GM23338 (cell line): Measurements from ENCODE around the gene UBFD1. TPM values are rescaled to one million over a fixed set of nuclear protein-coding genes. Genes with fewer than 3 reads are reported as not detected.

Experiments
- ATAC-seq: fragments of 200-7000 bp; cut with Tn5 transposase; 3 replicates; pipeline ENCODE4 v1.9.1; 2020
- DNase-seq: peaks from one replicate; pipeline ENCODE4 v3.0.0-alpha.2; 2015; ENCODE audit warnings: low spot score
- H2AFZ ChIP-seq: fragments of 200-600 bp; sonication (generic); 2 replicates; pipeline ENCODE4 v1.8.0; 2016; ENCODE audit warnings: antibody characterized with exemption, mild to moderate bottlenecking, moderate library complexity
- H3F3A ChIP-seq: fragments of 200-600 bp; sonication (generic); replicated peaks from 2 replicates; pipeline ENCODE4 v1.8.0; 2017; ENCODE audit warnings: antibody characterized with exemption, mixed run types, low read depth
- H3K27ac ChIP-seq: fragments of 200-600 bp; sonication (generic); 2 replicates; pipeline ENCODE4 v1.6.1; 2016; ENCODE audit warnings: low read depth
- H3K27me3 ChIP-seq: fragments of 200-600 bp; sonication (generic); 2 replicates; pipeline ENCODE4 v1.8.0; 2016; ENCODE audit warnings: mild to moderate bottlenecking, mixed run types, moderate library complexity; ENCODE audit not compliant: insufficient read depth
- H3K36me3 ChIP-seq: fragments of 200-600 bp; sonication (generic); 2 replicates; pipeline ENCODE4 v1.8.0; 2016; ENCODE audit warnings: mild to moderate bottlenecking; ENCODE audit not compliant: insufficient read depth
- H3K4me1 ChIP-seq: fragments of 200-600 bp; sonication (generic); 2 replicates; pipeline ENCODE4 v1.8.0; 2016; ENCODE audit warnings: mild to moderate bottlenecking, moderate library complexity; ENCODE audit not compliant: insufficient read depth
- H3K4me2 ChIP-seq: fragments of 200-600 bp; sonication (generic); 2 replicates; pipeline ENCODE4 v1.7.1; 2017; ENCODE audit warnings: mixed run types
- H3K4me3 ChIP-seq: fragments of 200-600 bp; sonication (generic); 2 replicates; pipeline ENCODE4 v1.6.1; 2016; ENCODE audit warnings: mixed run types
- H3K79me2 ChIP-seq: fragments of 200-600 bp; sonication (generic); replicated peaks from 2 replicates; pipeline ENCODE4 v1.8.0; 2017; ENCODE audit warnings: mild to moderate bottlenecking; ENCODE audit not compliant: insufficient read depth
- H3K9me2 ChIP-seq: fragments of 200-600 bp; sonication (generic); 2 replicates; pipeline ENCODE4 v1.8.0; 2017; ENCODE audit not compliant: insufficient read depth
- H4K20me1 ChIP-seq: fragments of 200-600 bp; sonication (generic); replicated peaks from 2 replicates; pipeline ENCODE4 v1.8.0; 2017; ENCODE audit warnings: mild to moderate bottlenecking; ENCODE audit not compliant: insufficient read depth
- H3K27ac Mint-ChIP-seq: 2 replicates; pipeline ENCODE4 v1.8.0; 2020; ENCODE audit warnings: inconsistent platforms, mild to moderate bottlenecking, moderate library complexity, mixed read lengths
- H3K27me3 Mint-ChIP-seq: 3 replicates; pipeline ENCODE4 v1.8.0; 2022; ENCODE audit warnings: low read depth, mild to moderate bottlenecking, moderate library complexity, mixed read lengths, inconsistent platforms; ENCODE audit not compliant: insufficient read depth, poor library complexity
- H3K36me3 Mint-ChIP-seq: 3 replicates; pipeline ENCODE4 v1.8.0; 2021; ENCODE audit warnings: low read depth, mild to moderate bottlenecking, inconsistent platforms, moderate library complexity, mixed read lengths
- H3K4me1 Mint-ChIP-seq: 3 replicates; pipeline ENCODE4 v1.8.0; 2020; ENCODE audit warnings: mild to moderate bottlenecking, inconsistent platforms, mixed read lengths
- H3K4me3 Mint-ChIP-seq: 3 replicates; pipeline ENCODE4 v1.8.0; 2021; ENCODE audit warnings: moderate library complexity, mild to moderate bottlenecking, inconsistent platforms, mixed read lengths
- H3K9me3 Mint-ChIP-seq: 3 replicates; pipeline ENCODE4 v1.8.0; 2020; ENCODE audit warnings: moderate library complexity, mild to moderate bottlenecking, inconsistent platforms, mixed read lengths
- CREB1 ChIP-seq: fragments of 250-450 bp; sonication (Bioruptor Pico); IDR thresholded peaks from 2 replicates; pipeline ENCODE4 v1.5.0; 2020; ENCODE audit warnings: low read depth, mild to moderate bottlenecking, moderate library complexity
- CTCF ChIP-seq, 2 experiments: fragments of 200-600 bp in 1 of 2; sonication (generic) in 1 of 2; conservative IDR thresholded peaks; 2 replicates each; pipeline versions ENCODE4 v1.5.1 to v1.6.1; 2016 to 2017; ENCODE audit warnings: antibody characterized with exemption in 2 of 2, low read depth in 2 of 2, mild to moderate bottlenecking in 2 of 2, moderate library complexity in 1 of 2
- EZH2 ChIP-seq: fragments of 200-600 bp; sonication (generic); IDR thresholded peaks from one replicate; pipeline ENCODE4 v1.8.0; 2017; ENCODE audit warnings: antibody characterized with exemption, mild to moderate bottlenecking, low read depth; ENCODE audit not compliant: unreplicated experiment
- JUNB ChIP-seq: IDR thresholded peaks from one replicate; pipeline ENCODE4 v1.6.1; 2016; ENCODE audit warnings: antibody characterized with exemption; ENCODE audit not compliant: unreplicated experiment
- NANOG ChIP-seq: IDR thresholded peaks from 2 replicates; pipeline ENCODE4 v1.6.1; 2016; ENCODE audit warnings: antibody characterized with exemption, borderline replicate concordance
- STAT1 ChIP-seq: IDR thresholded peaks from one replicate; pipeline ENCODE4 v1.6.1; 2016; ENCODE audit warnings: antibody characterized with exemption; ENCODE audit not compliant: unreplicated experiment
- ZNF114 ChIP-seq: fragments of 250-450 bp; sonication (Bioruptor Pico); IDR thresholded peaks from 2 replicates; pipeline ENCODE4 v1.5.0; 2020; ENCODE audit warnings: mild to moderate bottlenecking, moderate library complexity
- ZNF331 ChIP-seq: fragments of 250-450 bp; sonication (Bioruptor Pico); IDR thresholded peaks from 2 replicates; pipeline ENCODE4 v1.5.0; 2020; ENCODE audit warnings: low read depth, mild to moderate bottlenecking, moderate library complexity
- polyA plus RNA-seq: library from polyadenylated mRNA; unstranded; fragments of >200 nt; fragmentation: Nextera tagmentation; extraction: Ambion mirVana; gene quantifications from 2 replicates; pipeline ENCODE4 v1.2.1, GENCODE V29; 2016
- total RNA-seq: library from RNA; depleted of rRNA; stranded (reverse); fragments of >200 nt; shearing (Covaris generic); gene quantifications from 2 replicates; pipeline ENCODE4 v1.2.3, GENCODE V29; 2014
- TF ChIP-seq, protein P1 (sequence below): IDR thresholded peaks from 2 replicates; pipeline ENCODE4 v1.6.1; 2016; ENCODE audit warnings: antibody characterized with exemption
- TF ChIP-seq, protein P2 (sequence below): fragments of 250-450 bp; sonication (Bioruptor Pico); IDR thresholded peaks from 2 replicates; pipeline ENCODE4 v1.5.0; 2020; ENCODE audit warnings: mild to moderate bottlenecking, moderate library complexity

Gene UBFD1
- total and polyA plus RNA-seq, 2 experiments from 2014 or later = 28.5 to 249 TPM

DNA sequence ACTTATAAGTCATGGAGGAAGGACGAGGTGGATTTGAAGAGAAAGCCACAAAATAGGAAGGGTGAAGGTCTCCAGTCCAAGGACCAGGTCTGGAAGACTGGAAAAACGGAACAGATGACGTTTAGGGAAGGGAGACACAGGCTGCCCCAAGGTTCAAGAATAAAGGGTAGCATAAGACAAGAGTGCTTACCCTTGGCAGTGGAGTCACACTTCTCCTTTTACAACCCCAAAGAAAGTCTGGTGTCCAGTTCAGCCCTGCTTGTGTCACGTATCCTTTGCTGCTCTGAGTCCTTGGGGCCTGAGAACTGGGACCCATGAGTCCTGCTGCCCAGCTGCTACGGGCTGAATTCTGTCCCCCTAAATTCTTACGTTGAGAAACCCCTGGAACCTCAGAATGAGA lies 34.2 kb upstream of the UBFD1 start:
- H3K36me3 ChIP-seq = peaks cover 31% of the 10 kb centered on the region
- H3K36me3 Mint-ChIP-seq = peaks cover 72% of the 10 kb centered on the region
- H3K4me3 ChIP-seq = no peak overlapping the region
- TF ChIP-seq, protein P1, sequence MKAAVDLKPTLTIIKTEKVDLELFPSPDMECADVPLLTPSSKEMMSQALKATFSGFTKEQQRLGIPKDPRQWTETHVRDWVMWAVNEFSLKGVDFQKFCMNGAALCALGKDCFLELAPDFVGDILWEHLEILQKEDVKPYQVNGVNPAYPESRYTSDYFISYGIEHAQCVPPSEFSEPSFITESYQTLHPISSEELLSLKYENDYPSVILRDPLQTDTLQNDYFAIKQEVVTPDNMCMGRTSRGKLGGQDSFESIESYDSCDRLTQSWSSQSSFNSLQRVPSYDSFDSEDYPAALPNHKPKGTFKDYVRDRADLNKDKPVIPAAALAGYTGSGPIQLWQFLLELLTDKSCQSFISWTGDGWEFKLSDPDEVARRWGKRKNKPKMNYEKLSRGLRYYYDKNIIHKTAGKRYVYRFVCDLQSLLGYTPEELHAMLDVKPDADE = no peak
- no peak for TF ChIP-seq NANOG
- no peak for TF ChIP-seq CREB1
- no peak for TF ChIP-seq JUNB
- no peak for TF ChIP-seq ZNF331 (CRISPR knock-in tag)
- no peak for TF ChIP-seq ZNF114 (CRISPR knock-in tag)
- no peak for TF ChIP-seq EZH2
- TF ChIP-seq, protein P2, sequence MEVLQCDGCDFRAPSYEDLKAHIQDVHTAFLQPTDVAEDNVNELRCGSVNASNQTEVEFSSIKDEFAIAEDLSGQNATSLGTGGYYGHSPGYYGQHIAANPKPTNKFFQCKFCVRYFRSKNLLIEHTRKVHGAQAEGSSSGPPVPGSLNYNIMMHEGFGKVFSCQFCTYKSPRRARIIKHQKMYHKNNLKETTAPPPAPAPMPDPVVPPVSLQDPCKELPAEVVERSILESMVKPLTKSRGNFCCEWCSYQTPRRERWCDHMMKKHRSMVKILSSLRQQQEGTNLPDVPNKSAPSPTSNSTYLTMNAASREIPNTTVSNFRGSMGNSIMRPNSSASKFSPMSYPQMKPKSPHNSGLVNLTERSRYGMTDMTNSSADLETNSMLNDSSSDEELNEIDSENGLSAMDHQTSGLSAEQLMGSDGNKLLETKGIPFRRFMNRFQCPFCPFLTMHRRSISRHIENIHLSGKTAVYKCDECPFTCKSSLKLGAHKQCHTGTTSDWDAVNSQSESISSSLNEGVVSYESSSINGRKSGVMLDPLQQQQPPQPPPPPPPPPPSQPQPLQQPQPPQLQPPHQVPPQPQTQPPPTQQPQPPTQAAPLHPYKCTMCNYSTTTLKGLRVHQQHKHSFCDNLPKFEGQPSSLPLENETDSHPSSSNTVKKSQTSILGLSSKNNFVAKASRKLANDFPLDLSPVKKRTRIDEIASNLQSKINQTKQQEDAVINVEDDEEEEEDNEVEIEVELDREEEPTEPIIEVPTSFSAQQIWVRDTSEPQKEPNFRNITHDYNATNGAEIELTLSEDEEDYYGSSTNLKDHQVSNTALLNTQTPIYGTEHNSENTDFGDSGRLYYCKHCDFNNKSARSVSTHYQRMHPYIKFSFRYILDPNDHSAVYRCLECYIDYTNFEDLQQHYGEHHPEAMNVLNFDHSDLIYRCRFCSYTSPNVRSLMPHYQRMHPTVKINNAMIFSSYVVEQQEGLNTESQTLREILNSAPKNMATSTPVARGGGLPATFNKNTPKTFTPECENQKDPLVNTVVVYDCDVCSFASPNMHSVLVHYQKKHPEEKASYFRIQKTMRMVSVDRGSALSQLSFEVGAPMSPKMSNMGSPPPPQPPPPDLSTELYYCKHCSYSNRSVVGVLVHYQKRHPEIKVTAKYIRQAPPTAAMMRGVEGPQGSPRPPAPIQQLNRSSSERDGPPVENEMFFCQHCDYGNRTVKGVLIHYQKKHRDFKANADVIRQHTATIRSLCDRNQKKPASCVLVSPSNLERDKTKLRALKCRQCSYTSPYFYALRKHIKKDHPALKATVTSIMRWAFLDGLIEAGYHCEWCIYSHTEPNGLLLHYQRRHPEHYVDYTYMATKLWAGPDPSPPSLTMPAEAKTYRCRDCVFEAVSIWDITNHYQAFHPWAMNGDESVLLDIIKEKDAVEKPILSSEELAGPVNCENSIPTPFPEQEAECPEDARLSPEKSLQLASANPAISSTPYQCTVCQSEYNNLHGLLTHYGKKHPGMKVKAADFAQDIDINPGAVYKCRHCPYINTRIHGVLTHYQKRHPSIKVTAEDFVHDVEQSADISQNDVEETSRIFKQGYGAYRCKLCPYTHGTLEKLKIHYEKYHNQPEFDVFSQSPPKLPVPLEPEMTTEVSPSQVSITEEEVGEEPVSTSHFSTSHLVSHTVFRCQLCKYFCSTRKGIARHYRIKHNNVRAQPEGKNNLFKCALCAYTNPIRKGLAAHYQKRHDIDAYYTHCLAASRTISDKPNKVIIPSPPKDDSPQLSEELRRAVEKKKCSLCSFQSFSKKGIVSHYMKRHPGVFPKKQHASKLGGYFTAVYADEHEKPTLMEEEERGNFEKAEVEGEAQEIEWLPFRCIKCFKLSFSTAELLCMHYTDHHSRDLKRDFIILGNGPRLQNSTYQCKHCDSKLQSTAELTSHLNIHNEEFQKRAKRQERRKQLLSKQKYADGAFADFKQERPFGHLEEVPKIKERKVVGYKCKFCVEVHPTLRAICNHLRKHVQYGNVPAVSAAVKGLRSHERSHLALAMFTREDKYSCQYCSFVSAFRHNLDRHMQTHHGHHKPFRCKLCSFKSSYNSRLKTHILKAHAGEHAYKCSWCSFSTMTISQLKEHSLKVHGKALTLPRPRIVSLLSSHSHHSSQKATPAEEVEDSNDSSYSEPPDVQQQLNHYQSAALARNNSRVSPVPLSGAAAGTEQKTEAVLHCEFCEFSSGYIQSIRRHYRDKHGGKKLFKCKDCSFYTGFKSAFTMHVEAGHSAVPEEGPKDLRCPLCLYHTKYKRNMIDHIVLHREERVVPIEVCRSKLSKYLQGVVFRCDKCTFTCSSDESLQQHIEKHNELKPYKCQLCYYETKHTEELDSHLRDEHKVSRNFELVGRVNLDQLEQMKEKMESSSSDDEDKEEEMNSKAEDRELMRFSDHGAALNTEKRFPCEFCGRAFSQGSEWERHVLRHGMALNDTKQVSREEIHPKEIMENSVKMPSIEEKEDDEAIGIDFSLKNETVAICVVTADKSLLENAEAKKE (CRISPR knock-in tag) = no peak
- TF ChIP-seq CTCF (conservative IDR thresholded peaks at IDR 0.05; ENCODE audit: low read depth in 2 of 2) = no peak
- TF ChIP-seq STAT1 = no peak
- DNase-seq (no peak), ATAC-seq (no peak)
- H3K9me3 Mint-ChIP-seq = no peaks in the 10 kb centered on the region
- H3K4me1 Mint-ChIP-seq = no peaks in the 10 kb centered on the region
- H3F3A ChIP-seq = no peaks in the 10 kb centered on the region
- no peak overlapping the region for H3K27ac Mint-ChIP-seq
- H4K20me1 ChIP-seq = peaks cover 5% of the 10 kb centered on the region
- H3K9me2 ChIP-seq = no peaks in the 10 kb centered on the region
- H3K27me3 ChIP-seq = no peaks in the 10 kb centered on the region
- H3K27ac ChIP-seq = no peak overlapping the region
- H3K4me2 ChIP-seq = no peak overlapping the region
- no peaks in the 10 kb centered on the region for H3K79me2 ChIP-seq
- no peak overlapping the region for H3K4me3 Mint-ChIP-seq
- H3K27me3 Mint-ChIP-seq = no peaks in the 10 kb centered on the region
- H2AFZ ChIP-seq = no peak overlapping the region
- no peaks in the 10 kb centered on the region for H3K4me1 ChIP-seq
